Renal cortex interstitium (tissue), 15 donors: ENCODE measurements around the gene SLC45A2. TPM values are rescaled to one million over a fixed set of nuclear protein-coding genes. Genes with fewer than 3 reads are reported as not detected.
"Not testable (repeated sequence)": the region's sequence is repeated elsewhere in the genome, so short reads cannot be mapped to it uniquely, and the experiment has no call there.

Experiments
- DNase-seq, 11 donors: peaks; one replicate each; pipeline ENCODE4 v3.0.0-alpha.2; 2013; ENCODE audit warnings: low read depth in 9 of 11, low spot score in 4 of 11; ENCODE audit errors: extremely low read depth in 1 of 11
- long read RNA-seq, 16 experiments: transcript quantifications; one replicate each; lab custom pipeline, GENCODE V29; 2026
- polyA plus RNA-seq, 3 donors: library from polyadenylated mRNA; unstranded; fragments of 120-200 nt; gene quantifications; one replicate each; pipeline ENCODE4 v1.2.1, GENCODE V29; 2013; ENCODE audit not compliant: insufficient read length in 3 of 3

SLC45A2 gene, protein sequence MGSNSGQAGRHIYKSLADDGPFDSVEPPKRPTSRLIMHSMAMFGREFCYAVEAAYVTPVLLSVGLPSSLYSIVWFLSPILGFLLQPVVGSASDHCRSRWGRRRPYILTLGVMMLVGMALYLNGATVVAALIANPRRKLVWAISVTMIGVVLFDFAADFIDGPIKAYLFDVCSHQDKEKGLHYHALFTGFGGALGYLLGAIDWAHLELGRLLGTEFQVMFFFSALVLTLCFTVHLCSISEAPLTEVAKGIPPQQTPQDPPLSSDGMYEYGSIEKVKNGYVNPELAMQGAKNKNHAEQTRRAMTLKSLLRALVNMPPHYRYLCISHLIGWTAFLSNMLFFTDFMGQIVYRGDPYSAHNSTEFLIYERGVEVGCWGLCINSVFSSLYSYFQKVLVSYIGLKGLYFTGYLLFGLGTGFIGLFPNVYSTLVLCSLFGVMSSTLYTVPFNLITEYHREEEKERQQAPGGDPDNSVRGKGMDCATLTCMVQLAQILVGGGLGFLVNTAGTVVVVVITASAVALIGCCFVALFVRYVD
- under 1 TPM; 0.37 to 0.54 (median 0.47) TPM for polyA plus RNA-seq
- long read RNA-seq, donor 1: 0 reads
- long read RNA-seq, donor 2: 0 reads
- long read RNA-seq, donor 3: 0 reads
- long read RNA-seq, donor 4: 0 reads
- long read RNA-seq, donor 5: 0 reads
- long read RNA-seq, donor 6: 0 reads
- long read RNA-seq, donor 7: 0 reads
- long read RNA-seq, donor 8: 0 reads
- long read RNA-seq, donor 9: 0 reads
- long read RNA-seq, donor 10: 0 reads
- long read RNA-seq, donor 11: 0 reads
- long read RNA-seq, donor 12: 0 reads
- long read RNA-seq, donor 13: 0 reads
- long read RNA-seq, donor 14: 0 reads
- long read RNA-seq, donor 15: 0 reads
- long read RNA-seq, donor 16: 0 reads

DNA sequence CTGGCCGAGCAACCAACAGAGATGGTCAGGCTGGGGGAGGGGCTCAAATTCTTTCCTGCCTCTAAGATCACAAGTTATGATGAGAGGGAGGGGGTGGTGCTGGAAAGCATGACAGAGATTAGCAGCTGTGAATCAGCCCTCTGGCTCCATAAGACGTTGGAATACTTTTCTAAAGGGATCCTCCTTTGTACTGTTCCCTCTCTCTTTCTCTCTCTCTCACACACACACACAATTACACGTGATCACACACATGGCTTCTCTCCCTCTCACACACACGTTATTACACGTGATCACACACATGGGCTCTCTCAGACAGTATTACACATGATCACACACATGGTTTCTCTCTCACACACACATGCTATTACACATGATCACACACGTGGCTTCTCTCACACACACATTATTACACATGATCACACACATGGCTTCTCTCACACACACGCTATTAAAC is at the start of gene SLC45A2:
Gene SLC45A2 (minus strand): TSS at position 23 of the 454 bp plus-strand sequence. CDS start 110 bp downstream, outside the sequence.
- DNase-seq: no peak

DNA sequence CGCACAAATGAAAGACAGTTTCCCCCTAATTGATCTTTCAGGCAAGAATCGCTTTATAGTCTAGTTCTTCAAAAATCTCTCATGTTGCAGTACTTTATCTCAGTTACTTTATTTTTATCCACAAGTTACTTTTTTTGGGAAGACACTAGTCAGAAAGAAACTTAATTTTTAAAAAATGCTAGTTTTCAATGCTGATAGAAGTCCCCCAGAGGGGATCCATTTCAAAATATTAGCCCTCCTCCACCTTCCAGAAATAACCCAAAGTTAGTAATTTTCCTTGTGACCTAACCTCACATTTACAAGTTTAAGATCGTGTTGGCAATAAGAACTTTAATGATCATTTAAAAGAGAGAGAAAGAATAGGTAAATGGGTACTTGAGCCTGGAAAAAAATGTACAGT is 47.5 kb upstream of the SLC45A2 start:
- DNase-seq: no peak

DNA sequence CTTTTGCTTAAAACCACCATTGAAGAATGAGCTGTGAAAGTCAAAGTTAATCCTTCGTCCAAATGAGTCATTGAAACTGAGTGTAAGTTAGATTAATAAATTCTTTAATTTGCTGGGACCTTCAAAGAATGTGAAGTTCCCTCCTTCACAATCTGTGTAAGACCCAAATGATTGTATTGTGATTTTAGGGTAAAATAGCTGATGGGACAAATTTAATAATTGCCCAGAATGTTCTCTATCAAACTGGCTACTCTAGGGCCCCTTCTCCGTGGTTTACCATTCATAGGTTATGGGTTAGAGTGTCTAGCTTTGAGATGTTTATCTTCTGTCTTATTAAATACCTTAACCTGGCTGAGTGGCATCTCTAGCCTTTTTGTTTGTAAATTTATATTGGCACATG is 46.6 kb upstream of the SLC45A2 start:
- no peak for DNase-seq

DNA sequence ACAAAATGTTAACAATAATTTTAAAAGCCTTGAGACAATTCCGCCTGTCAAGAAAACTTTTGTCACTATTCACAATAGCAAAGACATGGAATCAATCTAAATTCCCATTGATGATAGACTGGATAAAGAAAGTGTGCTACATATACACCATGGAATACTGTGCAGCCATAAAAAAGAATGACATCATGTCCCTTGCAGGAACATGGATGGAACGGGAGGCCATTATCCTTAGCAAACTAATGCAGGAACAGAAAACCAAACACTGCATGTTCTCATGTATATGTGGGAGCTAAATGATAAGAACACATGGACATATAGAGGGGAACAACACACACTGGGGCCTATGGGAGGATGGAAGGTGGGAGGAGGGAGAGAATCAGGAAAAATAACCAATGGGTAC is 46.1 kb upstream of the SLC45A2 start:
- not testable (repeated sequence) for DNase-seq

DNA sequence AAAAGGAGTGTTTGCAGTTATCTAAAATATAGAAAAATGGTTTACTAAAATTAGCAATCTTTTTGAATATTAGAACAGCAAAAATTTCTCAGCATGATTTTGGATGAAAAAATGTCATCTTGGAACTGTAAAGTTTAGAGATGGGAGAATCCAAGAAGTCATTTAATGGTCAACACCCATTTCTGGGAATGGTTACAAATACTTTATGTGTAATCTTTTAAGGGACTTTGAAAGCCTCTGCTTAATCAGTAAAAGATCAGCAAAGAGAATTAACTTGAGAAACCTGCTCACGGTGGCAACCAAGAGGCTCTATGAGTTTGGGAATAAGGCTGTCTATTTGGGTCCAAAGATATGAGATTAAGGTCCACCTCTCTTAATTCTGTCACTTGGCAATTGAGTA is 45.6 kb upstream of the SLC45A2 start:
- no peak for DNase-seq

DNA sequence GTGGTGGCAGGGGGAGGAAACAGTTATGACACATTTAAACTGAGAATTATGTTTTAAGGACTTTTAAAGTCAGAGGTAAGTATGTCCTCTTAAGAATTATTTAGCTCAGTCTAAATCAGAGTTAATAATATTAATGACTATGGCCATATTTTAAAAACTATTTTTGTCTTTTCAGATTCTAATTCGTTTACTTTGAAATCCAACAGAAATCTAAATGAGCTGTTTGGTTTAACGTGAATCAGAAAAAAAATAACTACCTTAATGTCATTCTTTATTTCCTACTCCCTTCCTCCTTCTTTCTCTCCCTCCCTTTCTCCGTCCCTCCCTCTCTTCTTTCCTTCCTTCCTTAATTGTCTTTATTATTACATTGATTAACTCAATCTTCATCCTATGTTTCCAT is 43.9 kb upstream of the SLC45A2 start:
- DNase-seq: no peak

DNA sequence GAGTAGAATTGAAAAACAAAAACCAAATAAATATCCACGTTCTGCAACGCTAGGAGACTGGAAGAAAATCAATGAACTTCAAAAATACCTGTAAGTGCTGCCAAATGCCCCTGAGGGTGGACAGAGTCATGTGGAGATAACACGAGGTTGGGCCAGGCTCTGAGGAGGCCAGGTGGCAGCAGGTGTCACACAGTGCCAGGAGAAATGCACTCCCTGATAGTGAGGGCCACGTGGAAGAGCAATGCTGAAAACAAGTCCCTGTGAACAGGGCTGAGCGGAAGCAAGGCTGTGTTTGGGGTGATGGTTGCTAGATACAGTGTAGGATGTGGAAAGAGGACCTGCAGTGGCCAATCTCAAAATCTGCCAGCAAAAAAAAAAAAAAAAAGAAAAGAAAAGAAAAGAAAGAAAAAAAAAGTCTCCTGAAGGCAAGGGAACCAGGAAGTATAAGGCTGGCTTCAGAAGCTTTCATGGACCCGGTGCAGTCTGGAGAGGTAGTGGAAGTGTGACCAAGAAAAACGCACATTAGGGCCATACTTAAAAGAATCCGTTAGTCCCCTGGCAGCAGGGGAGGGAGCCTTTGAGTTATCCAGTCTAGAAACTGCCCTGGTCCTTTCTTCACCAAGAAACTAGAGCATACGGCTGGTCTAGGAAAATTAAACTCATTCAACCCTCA is 41.7 kb upstream of the SLC45A2 start:
- no peak for DNase-seq

DNA sequence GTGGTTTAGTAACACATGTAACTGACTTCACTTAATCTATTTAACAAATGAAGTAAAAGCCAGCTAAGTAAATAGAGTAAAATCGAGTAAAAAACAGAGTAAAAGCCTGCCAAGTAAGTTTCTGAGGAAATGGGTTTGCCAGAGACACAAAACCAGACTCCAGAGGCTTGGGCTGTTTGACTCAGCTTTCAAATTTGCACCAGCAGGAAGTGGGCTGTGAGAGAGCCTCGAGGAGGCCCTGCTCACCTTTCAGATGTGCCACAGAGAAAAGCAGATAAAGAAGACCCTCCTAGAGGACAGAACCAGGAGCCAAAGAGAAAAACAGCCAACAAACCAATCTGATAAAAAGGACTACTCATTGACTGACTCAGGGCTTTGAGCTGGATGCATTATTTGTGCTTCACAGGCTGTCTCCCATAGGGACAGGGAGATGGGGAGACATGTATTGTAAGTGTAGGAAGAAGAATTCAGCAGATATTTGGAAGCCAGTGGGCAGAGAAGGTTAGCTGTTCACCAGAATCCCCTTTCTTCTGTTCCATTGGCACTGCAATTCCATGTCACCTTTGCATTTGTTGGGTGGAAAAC is 37.7 kb upstream of the SLC45A2 start:
- DNase-seq: no peak

DNA sequence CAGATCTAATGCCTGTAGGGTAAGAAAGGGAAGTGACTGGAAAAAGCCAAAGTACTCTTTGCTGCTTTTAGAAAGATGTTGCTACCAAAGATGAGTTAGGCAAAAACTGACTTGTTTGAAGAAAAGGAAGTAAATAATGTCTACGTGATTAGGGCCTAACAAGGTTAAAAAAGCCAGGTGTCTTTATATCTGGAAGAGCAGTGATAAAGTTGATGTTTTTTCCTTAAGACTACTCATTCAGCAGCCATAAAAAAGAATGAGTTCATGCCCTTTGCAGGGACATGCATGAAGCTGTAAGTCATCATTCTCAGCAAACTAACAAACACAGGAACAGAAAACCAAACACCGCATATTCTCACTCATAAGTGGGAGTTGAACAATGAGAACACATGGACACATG is 36.8 kb upstream of the SLC45A2 start:
- no peak for DNase-seq

DNA sequence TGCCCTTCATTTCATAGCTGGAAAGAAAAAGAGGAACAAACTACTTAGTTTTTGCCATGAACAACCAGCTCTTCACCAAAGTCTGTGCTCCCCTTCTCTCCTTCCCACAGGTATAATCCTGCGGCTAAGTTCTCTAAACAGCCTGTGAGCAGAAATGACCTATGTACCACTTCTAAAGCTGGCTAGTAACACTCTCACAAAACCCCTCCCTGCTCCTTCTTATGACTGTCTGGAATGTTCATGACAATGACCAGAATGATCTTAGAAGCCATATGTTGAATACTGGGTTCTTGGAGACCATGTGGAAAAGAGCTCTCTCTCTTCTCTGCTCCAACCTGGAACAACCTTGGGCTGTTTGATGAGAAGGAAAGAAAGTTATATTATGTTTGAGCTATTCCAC is 36.2 kb upstream of the SLC45A2 start:
- DNase-seq: no peak

DNA sequence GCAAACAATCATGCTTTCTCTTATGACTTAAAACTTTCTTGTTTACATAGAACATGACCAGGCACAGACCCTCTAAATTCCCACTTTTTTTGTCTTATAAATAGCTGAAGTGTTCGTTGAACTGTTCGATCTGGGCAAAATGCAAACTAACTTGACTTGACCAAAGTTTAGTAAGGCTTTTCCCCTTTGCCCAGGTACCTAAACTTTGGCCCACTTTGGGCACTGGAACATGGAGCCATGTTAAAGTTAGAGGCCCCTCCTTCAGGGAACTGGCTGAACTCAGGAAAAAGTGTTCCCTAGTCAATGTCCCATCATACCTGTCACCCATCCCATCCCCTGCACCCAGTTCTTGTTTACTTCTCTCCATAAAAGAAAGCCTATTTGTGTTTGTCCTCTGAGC is 32.8 kb upstream of the SLC45A2 start:
- no peak for DNase-seq

DNA sequence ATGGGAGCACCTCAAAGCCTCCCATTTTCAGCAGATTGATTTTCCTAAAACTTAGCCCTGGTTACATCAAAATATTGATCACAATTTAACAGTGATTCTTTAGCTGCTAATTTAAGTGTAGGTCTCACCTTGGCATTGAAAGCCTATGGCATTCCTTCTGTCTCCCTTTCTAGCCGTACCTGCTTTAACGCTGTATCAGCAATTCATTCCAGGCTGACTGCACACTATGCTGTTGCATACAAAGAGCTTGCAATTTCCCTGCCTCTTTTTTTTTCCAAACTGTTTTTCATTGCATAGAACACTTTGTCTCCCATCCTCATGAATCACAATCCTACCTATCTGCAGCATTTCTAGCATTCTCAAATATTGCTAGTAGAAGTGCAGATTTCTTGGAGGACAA is 32.3 kb upstream of the SLC45A2 start:
- DNase-seq: no peak

DNA sequence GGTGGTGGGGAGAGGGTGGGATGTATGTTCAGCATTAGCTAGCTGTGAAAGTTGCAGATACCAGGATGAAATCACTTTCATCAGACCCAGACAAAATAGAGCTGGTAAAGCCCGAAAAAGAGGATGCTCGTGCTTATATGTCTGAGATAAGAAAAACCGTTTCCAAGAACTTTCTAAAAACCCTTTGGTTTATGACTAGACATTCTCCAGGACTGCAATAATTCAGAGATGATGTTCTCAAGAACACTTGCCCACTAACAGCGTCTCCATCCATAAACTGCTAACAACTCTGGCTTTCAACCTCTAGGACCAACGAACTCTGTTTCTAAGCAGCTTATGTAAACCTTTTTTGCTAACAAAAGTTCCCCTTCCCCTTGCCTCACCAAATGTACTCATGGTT is 31.7 kb upstream of the SLC45A2 start:
- no peak for DNase-seq

DNA sequence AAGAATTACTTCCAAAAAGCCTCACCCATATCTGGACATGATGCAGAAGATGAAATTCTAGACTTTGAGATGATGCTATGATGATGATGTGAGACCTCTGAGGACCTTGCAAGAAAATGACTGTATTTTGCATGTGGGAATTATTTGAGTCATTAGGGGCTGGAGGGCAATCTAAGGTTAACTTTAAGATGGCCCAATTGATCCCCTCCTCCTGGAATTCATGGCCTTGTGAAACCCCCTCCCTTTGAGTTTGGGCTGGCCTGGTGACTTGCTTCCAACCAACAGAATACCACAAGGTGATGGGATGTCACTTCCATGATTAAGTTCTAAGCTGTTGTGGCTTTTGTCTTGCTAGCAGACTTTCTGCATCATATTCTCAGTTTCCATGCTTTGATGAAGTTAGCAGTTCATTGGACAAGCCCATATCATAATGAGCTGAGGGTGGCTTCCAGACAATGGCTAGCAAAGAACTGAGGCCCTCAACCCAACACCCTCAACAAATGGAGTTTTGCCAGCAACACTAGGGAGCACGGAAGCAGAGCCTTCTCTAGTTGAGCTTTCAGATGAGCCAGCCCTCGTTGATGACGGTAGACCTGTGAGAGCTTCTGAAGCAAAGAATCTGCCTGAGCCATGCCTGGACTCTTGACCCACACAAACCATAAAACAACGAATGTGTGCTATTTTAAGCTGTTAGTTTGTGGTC is 30.8 kb upstream of the SLC45A2 start:
- no peak for DNase-seq

DNA sequence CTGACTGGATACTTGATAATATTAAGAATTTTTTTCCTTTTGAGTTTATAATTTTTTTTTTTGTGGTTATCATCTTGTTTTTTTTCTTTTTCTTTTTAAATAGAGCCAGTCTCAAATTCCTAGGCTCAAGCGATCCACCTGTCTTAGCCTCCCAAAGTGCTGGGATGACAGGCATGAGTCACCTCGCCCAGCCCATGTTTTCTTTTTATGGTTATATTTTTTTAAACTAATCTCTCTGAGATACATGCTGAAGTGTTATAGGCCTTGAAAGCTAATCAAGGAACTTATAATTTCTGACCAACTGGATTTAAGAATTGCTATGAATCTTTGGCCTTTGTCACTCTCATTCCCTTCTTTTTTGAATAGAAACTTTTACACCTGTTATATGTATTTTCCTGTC is 30.1 kb upstream of the SLC45A2 start:
- DNase-seq: no peak

DNA sequence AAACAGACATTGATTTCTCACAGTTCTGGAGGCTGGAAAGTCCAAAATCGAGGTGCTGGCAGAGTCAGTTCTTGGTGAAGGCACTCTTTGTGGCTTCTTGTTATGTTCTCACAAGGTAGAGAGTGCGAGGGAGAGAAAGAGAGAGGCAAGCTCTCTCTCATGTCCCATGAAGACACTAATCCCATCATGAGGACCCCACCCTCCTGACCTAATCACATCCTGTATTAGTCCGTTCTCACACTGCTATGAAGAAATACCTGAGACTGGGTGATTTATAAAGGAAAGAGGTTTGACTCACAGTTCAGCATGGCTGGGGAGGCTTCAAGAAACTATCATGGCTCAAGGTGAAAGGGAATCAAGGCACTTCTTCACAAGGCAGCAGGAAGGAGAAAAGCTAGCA is 29.1 kb upstream of the SLC45A2 start:
- no peak for DNase-seq

DNA sequence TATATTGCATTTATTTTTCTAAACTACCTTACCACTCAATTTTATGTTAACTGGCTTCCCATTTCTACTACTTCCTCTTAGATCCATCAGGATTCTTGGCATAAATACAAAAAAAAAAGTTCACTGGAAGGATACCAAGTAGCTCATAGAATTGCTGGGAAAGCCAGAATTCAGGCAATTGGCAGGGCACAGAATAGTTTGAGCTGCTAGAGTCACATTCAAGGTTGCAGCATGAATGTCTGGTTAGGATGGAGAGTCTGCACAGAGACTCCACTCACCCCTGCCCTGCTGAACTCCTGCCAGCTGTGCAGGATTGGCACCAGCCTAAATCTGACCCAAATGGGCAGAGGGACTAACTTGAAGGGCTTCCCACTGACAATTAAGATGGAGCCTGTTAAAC is 28.3 kb upstream of the SLC45A2 start:
- no peak for DNase-seq

DNA sequence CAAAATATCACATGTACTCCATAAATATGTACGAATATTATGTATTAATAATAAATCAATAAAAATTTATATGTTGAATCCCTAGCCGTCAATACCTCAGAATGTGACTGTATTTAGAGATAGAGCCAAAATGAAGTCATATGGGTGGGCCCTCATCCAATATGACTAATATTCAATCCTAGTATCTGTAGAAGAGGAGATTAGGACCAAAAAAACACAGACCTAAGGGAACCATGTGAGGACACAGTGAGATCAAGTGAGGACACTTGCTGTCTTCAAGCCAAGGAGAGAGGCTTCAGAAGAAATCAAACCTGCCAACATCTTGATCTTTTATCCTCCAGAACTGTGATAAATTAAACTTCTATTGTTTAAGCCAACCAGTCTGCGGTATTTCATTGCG is 27.0 kb upstream of the SLC45A2 start:
- no peak for DNase-seq

DNA sequence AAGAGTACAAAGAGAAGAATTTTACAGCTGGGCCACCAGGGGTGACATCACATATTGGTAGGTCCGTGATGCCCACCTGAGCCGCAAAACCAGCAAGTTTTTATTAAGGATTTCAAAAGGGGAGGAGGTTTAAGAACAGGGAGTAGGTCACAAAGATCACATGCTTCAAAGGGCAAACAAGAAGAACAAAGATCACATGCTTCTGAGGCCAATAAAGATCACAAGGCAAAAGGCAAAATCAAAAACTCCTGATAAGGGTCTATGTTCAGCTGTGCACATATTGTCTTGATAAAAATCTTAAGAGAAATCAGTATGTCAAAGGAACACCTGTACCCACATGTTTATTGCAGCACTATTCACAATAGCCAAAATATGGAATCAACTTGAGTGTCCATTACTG is 25.7 kb upstream of the SLC45A2 start:
- not testable (repeated sequence) for DNase-seq
